Gastrocnemius medialis (tissue), 4 donors: ENCODE measurements around the gene IDH2.

Source experiments
- CTCF ChIP-seq, 5 experiments: fragments of 450-650 bp in 3 of 5; fragments of 200-600 bp in 2 of 5; sonication (generic) in 2 of 5; IDR thresholded peaks in 4 of 5; conservative IDR thresholded peaks in 1 of 5; 1 replicate in 4 of 5; 2 replicates in 1 of 5; pipeline ENCODE4 v1.5.1; 2016 to 2019; ENCODE audit warnings: antibody characterized with exemption in 5 of 5, mild to moderate bottlenecking in 3 of 5, moderate library complexity in 3 of 5
- POLR2A ChIP-seq, 2 donors: fragments of 450-650 bp; IDR thresholded peaks; one replicate each; pipeline ENCODE4 v1.6.1; 2017; ENCODE audit warnings: antibody characterized with exemption in 2 of 2, mild to moderate bottlenecking in 2 of 2, moderate library complexity in 2 of 2

GRCh38 chr15:90074023-90074422 lies 28.2 kb downstream of the IDH2 start:
- TF ChIP-seq POLR2A (IDR thresholded peaks at IDR 0.05) (no peak), CTCF (IDR thresholded peaks at IDR 0.05 in 4 of 5, conservative IDR thresholded peaks at IDR 0.05 in 1 of 5) (no peak)
